ENCODE data around the gene IQUB. TPM values are rescaled to one million over a fixed set of nuclear protein-coding genes. Genes with fewer than 3 reads are reported as not detected.

Gene IQUB
- total RNA-seq, 1 experiment from 2014 or later = 0.04 TPM

GRCh38 chr7:123437447-123437995 is 96.9 kb downstream of the IQUB start:
- Histone ChIP-seq H3F3A (ENCODE audit: low read length, unreplicated experiment) (no peaks in the 10 kb centered on the region), H3K27ac (ENCODE audit: low read length) (peak overlapping the region; percentile 77), H2AFZ (ENCODE audit: low read length) (no peak overlapping the region), H3K79me2 (ENCODE audit: low read length) (no peaks in the 10 kb centered on the region), H3K9me2 (replicated peaks; ENCODE audit: low read length) (no peaks in the 10 kb centered on the region), H3K4me3 (ENCODE audit: low read length) (no peak overlapping the region), H3K27me3 (ENCODE audit: low read length) (no peaks in the 10 kb centered on the region), H3K4me2 (ENCODE audit: low read length) (no peak overlapping the region), H3K4me1 (ENCODE audit: insufficient read depth, low read length) (peaks cover 22% of the 10 kb centered on the region), H3K36me3 (ENCODE audit: low read depth, low read length) (no peaks in the 10 kb centered on the region), H4K20me1 (ENCODE audit: low read length) (no peaks in the 10 kb centered on the region), H3K9ac (ENCODE audit: low read length) (no peak overlapping the region), H3K9me3 (ENCODE audit: low read length) (no peaks in the 10 kb centered on the region)
- no peak for TF ChIP-seq EZH2phosphoT487 (IDR thresholded peaks at IDR 0.05; ENCODE audit: borderline replicate concordance, low read length)
- peak; percentile 33; the same call in 1 of the 2 replicates for TF ChIP-seq CTCF (conservative IDR thresholded peaks at IDR 0.05; ENCODE audit: low read depth, low read length)
- ATAC-seq = peak; percentile 37; the same call in 1 of the 2 replicates
- CTCF ChIA-PET = no interaction called here
- no TSS peak for BruUV-seq (replicated peaks)
- intact Hi-C loops (cut with micrococcal nuclease) = no loop called here
- DNase-seq = peak; percentile 78
- POLR2A ChIA-PET (ENCODE audit: unreplicated experiment) = no interaction called here

- no peak for TF ChIP-seq EZH2phosphoT487 (IDR thresholded peaks at IDR 0.05; ENCODE audit: borderline replicate concordance, low read length)
- Histone ChIP-seq H3K36me3 (ENCODE audit: low read depth, low read length) (no peaks in the 10 kb centered on the region), H3F3A (ENCODE audit: low read length, unreplicated experiment) (no peaks in the 10 kb centered on the region), H3K27me3 (ENCODE audit: low read length) (no peaks in the 10 kb centered on the region), H3K4me2 (ENCODE audit: low read length) (no peak overlapping the region), H3K9me2 (replicated peaks; ENCODE audit: low read length) (no peaks in the 10 kb centered on the region), H3K9me3 (ENCODE audit: low read length) (no peaks in the 10 kb centered on the region), H2AFZ (ENCODE audit: low read length) (no peak overlapping the region), H3K79me2 (ENCODE audit: low read length) (no peaks in the 10 kb centered on the region), H3K27ac (ENCODE audit: low read length) (no peak overlapping the region), H3K4me3 (ENCODE audit: low read length) (no peak overlapping the region), H4K20me1 (ENCODE audit: low read length) (no peaks in the 10 kb centered on the region), H3K9ac (ENCODE audit: low read length) (no peak overlapping the region), H3K4me1 (ENCODE audit: insufficient read depth, low read length) (peaks cover 34% of the 10 kb centered on the region)
- intact Hi-C loops (cut with micrococcal nuclease) = no loop called here
- ATAC-seq (no peak), DNase-seq (no peak)
- CTCF ChIA-PET = no interaction called here
- no TSS peak for BruUV-seq (replicated peaks)
- POLR2A ChIA-PET (ENCODE audit: unreplicated experiment) = no interaction called here
Measured at GRCh38 chr7:123435080-123435700, 99.2 kb downstream of the IQUB start.

- H2AFZ ChIP-seq (ENCODE audit: low read length) = no peak overlapping the region
- no peaks in the 10 kb centered on the region for H3K27me3 ChIP-seq (ENCODE audit: low read length)
- H3K36me3 ChIP-seq (ENCODE audit: low read depth, low read length) = no peaks in the 10 kb centered on the region
- ChIA-PET POLR2A (ENCODE audit: unreplicated experiment) (no interaction called here), CTCF (no interaction called here)
- H3K4me2 ChIP-seq (ENCODE audit: low read length) = no peak overlapping the region
- ATAC-seq (no peak), DNase-seq (peak; percentile 5)
- no peaks in the 10 kb centered on the region for H3K79me2 ChIP-seq (ENCODE audit: low read length)
- TF ChIP-seq CTCF (conservative IDR thresholded peaks at IDR 0.05; ENCODE audit: low read depth, low read length) (no peak), EZH2phosphoT487 (IDR thresholded peaks at IDR 0.05; ENCODE audit: borderline replicate concordance, low read length) (no peak), EZH2 (IDR thresholded peaks at IDR 0.05; ENCODE audit: low read length, unreplicated experiment) (no peak)
- intact Hi-C loops (cut with micrococcal nuclease) = no loop called here
- no peak overlapping the region for H3K9ac ChIP-seq (ENCODE audit: low read length)
- H3K9me2 ChIP-seq (replicated peaks; ENCODE audit: low read length) = no peaks in the 10 kb centered on the region
- H3K9me3 ChIP-seq (ENCODE audit: low read length) = no peaks in the 10 kb centered on the region
- no peaks in the 10 kb centered on the region for H3F3A ChIP-seq (ENCODE audit: low read length, unreplicated experiment)
- no peak overlapping the region for H3K27ac ChIP-seq (ENCODE audit: low read length)
- H3K4me3 ChIP-seq (ENCODE audit: low read length) = no peak overlapping the region
- BruUV-seq (replicated peaks) = no TSS peak
- no peaks in the 10 kb centered on the region for H4K20me1 ChIP-seq (ENCODE audit: low read length)
- peaks cover 34% of the 10 kb centered on the region for H3K4me1 ChIP-seq (ENCODE audit: insufficient read depth, low read length)
Measured at GRCh38 chr7:123433665-123434064, 100.7 kb downstream of the IQUB start.

Data from PC-3 (cell line).